ENCODE measurements around the gene TMEM53.

GRCh38 chr1:44713321-44713781 lies 39.1 kb upstream of the TMEM53 start:
- TF ChIP-seq CTCF (IDR thresholded peaks at IDR 0.05; ENCODE audit: poor library complexity) (no peak), EZH2 (IDR thresholded peaks at IDR 0.05; ENCODE audit: borderline replicate concordance) (no peak)

Data from hepatocyte (in vitro differentiated cells).